ENCODE measurements around the gene HIBADH.
"Not testable (repeated sequence)": the region's sequence is repeated elsewhere in the genome, so short reads cannot be mapped to it uniquely, and the experiment has no call there.

HIBADH gene

DNA sequence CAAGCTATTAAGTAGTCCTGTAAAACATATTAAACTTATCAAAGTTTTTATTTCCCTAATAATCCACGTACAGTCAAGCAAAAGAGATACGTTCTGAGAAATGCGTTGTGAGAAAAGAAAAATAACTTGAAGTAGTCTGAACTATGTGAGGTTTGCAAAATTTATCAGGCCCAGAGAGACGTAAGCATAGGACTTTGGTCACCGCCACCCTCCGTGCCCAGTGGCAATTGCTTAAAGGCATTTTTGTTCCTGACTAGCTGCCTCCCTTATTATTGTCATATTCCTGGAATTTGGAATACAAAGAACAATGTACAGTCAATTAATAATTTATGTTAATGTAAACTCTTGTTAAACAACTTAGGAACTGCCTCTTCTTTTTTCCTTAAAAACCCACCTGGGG, 22.8 kb downstream of the HIBADH start:
- Histone ChIP-seq H3K4me3 (ENCODE audit: low read depth, low read length) (no peak overlapping the region), H3K4me1 (no peaks in the 10 kb centered on the region; the same call in none of the 2 replicates), H3K36me3 (no peaks in the 10 kb centered on the region), H3K9me3 (no peaks in the 10 kb centered on the region), H3K27me3 (no peaks in the 10 kb centered on the region)
- DNase-seq, result no peak
- no peak for TF ChIP-seq CTCF (IDR thresholded peaks at IDR 0.05; ENCODE audit: low read depth, low read length)

DNA sequence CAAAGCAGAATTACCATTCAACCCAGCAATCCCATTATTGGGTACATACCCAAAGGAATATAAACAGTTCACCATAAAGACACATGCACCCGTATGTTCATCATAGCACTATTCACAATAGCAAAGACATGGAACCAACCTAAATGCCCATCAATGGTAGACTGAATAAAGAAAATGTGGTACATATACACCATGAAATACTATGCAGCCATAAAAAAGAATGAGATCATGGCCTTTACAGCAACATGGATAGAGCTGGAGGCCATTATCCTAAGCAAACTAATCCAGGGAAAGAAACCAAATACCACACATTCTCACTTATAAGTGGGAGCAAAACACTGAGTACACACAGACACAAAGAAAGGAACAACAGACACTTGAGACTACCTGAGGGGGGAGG, 23.6 kb downstream of the HIBADH start:
- not testable (repeated sequence) for H3K27me3 ChIP-seq, H3K36me3 ChIP-seq, DNase-seq

GRCh38 chr7:27636326-27637006, 26.2 kb downstream of the HIBADH start:
- Histone ChIP-seq H3K36me3 (no peaks in the 10 kb centered on the region), H3K4me3 (ENCODE audit: low read depth, low read length) (no peak overlapping the region), H3K4me1 (no peaks in the 10 kb centered on the region; the same call in none of the 2 replicates), H3K9me3 (no peaks in the 10 kb centered on the region), H3K27me3 (no peaks in the 10 kb centered on the region)
- no peak; the same call in 1 of the 2 replicates for TF ChIP-seq CTCF (IDR thresholded peaks at IDR 0.05; ENCODE audit: low read depth, low read length)
- DNase-seq, result no peak

More for the DNA sequence above, 23.6 kb downstream of the HIBADH start:
- H3K9me3 ChIP-seq; H3K4me1 ChIP-seq; H3K4me3 ChIP-seq (ENCODE audit: low read depth, low read length): not testable (repeated sequence)

- H3K27me3 ChIP-seq, result no peaks in the 10 kb centered on the region
- H3K4me3 ChIP-seq (ENCODE audit: low read depth, low read length), result no peak overlapping the region
- H3K36me3 ChIP-seq, result no peaks in the 10 kb centered on the region
- DNase-seq, result no peak
- no peaks in the 10 kb centered on the region for H3K9me3 ChIP-seq
- TF ChIP-seq CTCF (IDR thresholded peaks at IDR 0.05; ENCODE audit: low read depth, low read length), result no peak
- H3K4me1 ChIP-seq, result no peaks in the 10 kb centered on the region; the same call in none of the 2 replicates
These were observed 27.0 kb downstream of the HIBADH start for GRCh38 chr7:27635728-27636127.

DNA sequence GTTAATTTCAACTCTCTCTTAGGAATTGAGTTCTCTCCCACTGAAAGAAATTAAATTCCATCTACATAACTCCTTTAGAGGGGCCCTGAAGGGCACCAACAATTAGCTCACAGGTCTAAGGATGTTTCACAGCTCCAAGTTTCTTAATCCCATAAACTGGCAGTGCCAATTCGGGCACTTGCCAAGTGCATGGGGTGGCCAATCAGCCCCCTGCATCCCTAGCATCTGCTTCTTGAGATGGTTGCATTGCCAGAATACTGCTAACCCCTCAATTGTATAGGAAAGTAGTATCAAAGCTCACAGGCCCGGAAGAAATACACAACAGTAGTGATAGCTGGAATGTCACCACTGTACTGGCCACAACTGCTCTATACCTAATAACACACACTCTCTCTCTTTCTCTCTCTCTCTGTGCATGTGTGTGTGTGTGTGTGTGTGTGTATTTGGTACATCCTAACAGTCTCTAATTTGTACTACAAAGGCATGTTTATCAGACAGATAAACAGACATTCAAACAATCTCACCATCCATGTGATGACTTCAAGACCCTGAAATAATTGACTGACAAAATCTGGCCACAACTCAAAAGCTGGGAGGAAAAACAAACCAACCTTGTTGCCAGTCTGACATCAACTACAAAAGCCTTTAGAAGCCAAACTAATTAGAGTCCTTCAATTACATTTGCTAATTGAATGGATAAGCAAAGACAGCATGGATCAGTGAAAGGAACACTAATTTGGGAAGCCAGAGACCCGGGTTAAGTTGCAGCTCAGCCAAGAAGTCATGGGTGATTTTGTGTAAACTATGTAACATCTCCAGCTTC, 27.8 kb downstream of the HIBADH start:
- no peaks in the 10 kb centered on the region for H3K9me3 ChIP-seq
- H3K4me1 ChIP-seq, result no peaks in the 10 kb centered on the region; the same call in none of the 2 replicates
- H3K27me3 ChIP-seq, result no peaks in the 10 kb centered on the region
- no peak overlapping the region for H3K4me3 ChIP-seq (ENCODE audit: low read depth, low read length)
- no peak for TF ChIP-seq CTCF (IDR thresholded peaks at IDR 0.05; ENCODE audit: low read depth, low read length)
- H3K36me3 ChIP-seq, result no peaks in the 10 kb centered on the region
- DNase-seq, result no peak

DNA sequence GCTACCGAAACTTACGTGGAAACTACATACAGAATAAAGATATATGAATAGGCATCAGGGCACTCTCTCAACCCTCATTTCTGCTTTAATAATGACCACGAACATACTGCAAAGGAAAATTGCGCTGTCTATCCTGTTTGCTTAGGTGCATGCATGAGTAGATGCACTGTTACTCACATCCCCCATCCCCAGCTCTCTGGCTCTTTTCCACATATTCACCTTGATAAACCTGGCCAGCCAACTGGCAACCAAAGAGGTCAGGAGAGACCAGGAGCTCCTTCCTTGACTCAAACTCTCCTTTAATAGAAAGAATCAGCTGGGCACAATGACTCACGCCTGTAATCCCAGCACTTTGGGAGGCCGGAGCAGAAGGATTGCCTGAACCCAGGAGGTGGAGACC, 29.6 kb downstream of the HIBADH start:
- Histone ChIP-seq H3K27me3 (no peaks in the 10 kb centered on the region), H3K36me3 (no peaks in the 10 kb centered on the region), H3K9me3 (no peaks in the 10 kb centered on the region), H3K4me1 (no peaks in the 10 kb centered on the region; the same call in none of the 2 replicates), H3K4me3 (ENCODE audit: low read depth, low read length) (no peak overlapping the region)
- no peak for TF ChIP-seq CTCF (IDR thresholded peaks at IDR 0.05; ENCODE audit: low read depth, low read length)
- DNase-seq, result no peak
